WTC11 (cell line): Measurements from ENCODE around the gene RFC2. TPM values are rescaled to one million over a fixed set of nuclear protein-coding genes. Genes with fewer than 3 reads are reported as not detected.

Source experiments
- ATAC-seq: fragments of 200-7000 bp; cut with Tn5 transposase; 2 replicates; pipeline ENCODE4 v1.10.0; 2021; ENCODE audit warnings: mild to moderate bottlenecking, moderate library complexity
- CTCF ChIA-PET: fragments of 300-600 bp; sonication (Branson Sonifier 250); formaldehyde crosslinking; loops from one replicate; lab custom pipeline; 2021; ENCODE audit warnings: antibody characterized with exemption; lab: Charles Lee
- POLR2A ChIA-PET: fragments of 350-600 bp; sonication (Branson Sonifier 250); formaldehyde crosslinking; loops from one replicate; lab custom pipeline; 2021; ENCODE audit warnings: antibody characterized with exemption; lab: Charles Lee
- DNase-seq: peaks from one replicate; pipeline ENCODE4 v3.0.0; 2021; ENCODE audit warnings: low spot score
- H3K27ac Mint-ChIP-seq: 2 replicates; pipeline ENCODE4 v1.8.0; 2021; ENCODE audit warnings: mixed read lengths
- H3K27me3 Mint-ChIP-seq: 2 replicates; pipeline ENCODE4 v1.8.0; 2021; ENCODE audit warnings: low read depth, mild to moderate bottlenecking, moderate library complexity, mixed read lengths
- H3K36me3 Mint-ChIP-seq: 2 replicates; pipeline ENCODE4 v1.8.0; 2021; ENCODE audit warnings: mixed read lengths
- H3K4me1 Mint-ChIP-seq: 2 replicates; pipeline ENCODE4 v1.8.0; 2022; ENCODE audit warnings: mixed read lengths
- H3K4me3 Mint-ChIP-seq: 2 replicates; pipeline ENCODE4 v1.8.0; 2021; ENCODE audit warnings: mild to moderate bottlenecking, moderate library complexity, mixed read lengths
- H3K9me3 Mint-ChIP-seq: 2 replicates; pipeline ENCODE4 v1.8.0; 2021; ENCODE audit warnings: mixed read lengths
- ATF1 ChIP-seq: sonication (generic); formaldehyde crosslinking; IDR thresholded peaks from 2 replicates; pipeline ENCODE4 v1.8.1; 2023; ENCODE audit warnings: mild to moderate bottlenecking, moderate library complexity, missing genetic modification reagents
- CREB1 ChIP-seq: sonication (generic); formaldehyde crosslinking; IDR thresholded peaks from 2 replicates; pipeline ENCODE4 v1.8.0; 2023; ENCODE audit warnings: mild to moderate bottlenecking, missing genetic modification reagents
- FOXJ3 ChIP-seq: sonication (generic); formaldehyde crosslinking; IDR thresholded peaks from 2 replicates; pipeline ENCODE4 v1.9.0; 2021; ENCODE audit warnings: missing genetic modification reagents, mild to moderate bottlenecking, borderline replicate concordance
- HMGA2 ChIP-seq: fragments of 250-450 bp; sonication (Bioruptor Pico); IDR thresholded peaks from 2 replicates; pipeline ENCODE4 v1.4.0; 2021; ENCODE audit warnings: mild to moderate bottlenecking, moderate library complexity
- IRF2 ChIP-seq: sonication (generic); formaldehyde crosslinking; IDR thresholded peaks from 2 replicates; pipeline ENCODE4 v1.8.0; 2022; ENCODE audit warnings: low read depth, missing genetic modification reagents, borderline replicate concordance
- NFATC4 ChIP-seq: fragments of 250-450 bp; sonication (Bioruptor Pico); IDR thresholded peaks from 2 replicates; pipeline ENCODE4 v1.9.0; 2021; ENCODE audit warnings: mild to moderate bottlenecking
- OVOL2 ChIP-seq: fragments of 250-450 bp; sonication (Bioruptor Pico); IDR thresholded peaks from 2 replicates; pipeline ENCODE4 v1.9.0; 2021; ENCODE audit warnings: mild to moderate bottlenecking, borderline replicate concordance
- SMAD3 ChIP-seq: sonication (generic); formaldehyde crosslinking; IDR thresholded peaks from 2 replicates; pipeline ENCODE4 v1.8.0; 2022; ENCODE audit warnings: missing genetic modification reagents, mild to moderate bottlenecking, borderline replicate concordance
- SMAD4 ChIP-seq: sonication (generic); formaldehyde crosslinking; IDR thresholded peaks from 2 replicates; pipeline ENCODE4 v1.8.0; 2022; ENCODE audit warnings: mild to moderate bottlenecking, missing genetic modification reagents
- SP1 ChIP-seq: sonication (generic); formaldehyde crosslinking; conservative IDR thresholded peaks from 2 replicates; pipeline ENCODE4 v1.8.1; 2022; ENCODE audit warnings: missing genetic modification reagents
- ZNF671 ChIP-seq: fragments of 250-450 bp; sonication (Bioruptor Pico); IDR thresholded peaks from 2 replicates; pipeline ENCODE4 v1.8.0; 2021; ENCODE audit warnings: mild to moderate bottlenecking
- total RNA-seq: library from RNA; stranded (reverse); gene quantifications from 3 replicates; pipeline ENCODE4 v1.2.3, GENCODE V29; 2021
- TF ChIP-seq, protein P1 (sequence below): sonication (generic); formaldehyde crosslinking; IDR thresholded peaks from 2 replicates; pipeline ENCODE4 v1.8.1; 2022; ENCODE audit warnings: mild to moderate bottlenecking, moderate library complexity, missing genetic modification reagents
- TF ChIP-seq, protein P2 (sequence below): sonication (generic); formaldehyde crosslinking; IDR thresholded peaks from 2 replicates; pipeline ENCODE4 v1.8.0; 2022; ENCODE audit warnings: missing genetic modification reagents
- TF ChIP-seq, protein P3 (sequence below): sonication (generic); formaldehyde crosslinking; IDR thresholded peaks from 2 replicates; pipeline ENCODE4 v1.8.0; 2023; ENCODE audit warnings: missing genetic modification reagents
- TF ChIP-seq, protein P4 (sequence below): sonication (generic); formaldehyde crosslinking; IDR thresholded peaks from 2 replicates; pipeline ENCODE4 v1.8.1; 2022; ENCODE audit warnings: low read depth, mild to moderate bottlenecking, moderate library complexity, missing genetic modification reagents, borderline replicate concordance
- TF ChIP-seq, protein P5 (sequence below): sonication (generic); formaldehyde crosslinking; IDR thresholded peaks from 2 replicates; pipeline ENCODE4 v1.8.1; 2023; ENCODE audit warnings: mild to moderate bottlenecking, missing genetic modification reagents, moderate library complexity
- TF ChIP-seq, protein P6 (sequence below): sonication (generic); formaldehyde crosslinking; conservative IDR thresholded peaks from 2 replicates; pipeline ENCODE4 v1.8.1; 2023; ENCODE audit warnings: mild to moderate bottlenecking, low read depth, missing genetic modification reagents, moderate library complexity
- TF ChIP-seq, protein P7 (sequence below): sonication (generic); formaldehyde crosslinking; IDR thresholded peaks from 2 replicates; pipeline ENCODE4 v1.8.1; 2023; ENCODE audit warnings: mild to moderate bottlenecking, moderate library complexity, missing genetic modification reagents
- TF ChIP-seq, protein P8 (sequence below): sonication (generic); formaldehyde crosslinking; conservative IDR thresholded peaks from 2 replicates; pipeline ENCODE4 v1.8.1; 2022; ENCODE audit warnings: mild to moderate bottlenecking, missing genetic modification reagents

Gene RFC2
- total RNA-seq, 1 experiment from 2014 or later = 80.7 TPM

DNA sequence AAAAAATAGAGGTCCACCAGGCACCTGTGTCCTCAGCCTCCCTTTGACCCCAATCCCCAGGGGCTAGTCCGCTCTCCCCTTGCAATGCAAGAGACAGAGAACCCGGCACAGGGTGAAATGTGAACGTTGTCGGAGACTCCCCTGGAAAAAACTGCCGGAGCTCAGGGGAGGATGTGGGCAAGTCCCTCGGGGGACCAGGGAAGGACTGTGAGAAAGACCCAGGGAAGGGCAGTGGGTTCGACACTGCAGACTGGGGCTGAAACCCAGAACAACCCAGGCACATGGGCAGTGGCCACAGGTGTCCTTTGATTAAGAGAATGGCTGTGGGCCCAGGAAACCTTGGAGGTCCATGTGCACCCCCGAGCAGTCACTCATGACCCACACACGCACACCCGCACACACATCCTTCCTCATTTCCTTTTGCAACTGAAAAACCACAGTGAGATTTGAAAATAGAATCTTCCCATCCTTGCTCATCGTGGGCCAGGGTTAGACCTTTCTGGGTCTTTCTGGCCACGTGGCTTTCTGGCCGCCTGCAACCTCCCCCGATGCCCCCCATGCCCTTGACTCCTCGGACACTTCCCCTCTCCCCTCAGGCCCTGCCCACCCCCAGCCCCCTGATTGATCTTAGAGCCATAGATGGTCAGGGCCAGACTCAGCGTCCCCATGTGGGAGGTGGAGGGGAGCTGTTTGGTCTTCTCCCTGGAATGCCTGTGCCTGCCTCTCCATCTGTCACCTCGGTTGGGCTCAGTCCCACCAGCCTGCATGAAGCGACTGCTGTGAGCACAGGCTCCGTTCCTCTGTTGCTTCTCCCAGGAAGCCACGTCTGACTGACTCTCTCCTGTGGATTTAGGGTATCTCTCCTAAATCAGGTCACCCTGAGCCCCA, 36.5 kb downstream of the RFC2 start (continued):
- TF ChIP-seq, protein P1, sequence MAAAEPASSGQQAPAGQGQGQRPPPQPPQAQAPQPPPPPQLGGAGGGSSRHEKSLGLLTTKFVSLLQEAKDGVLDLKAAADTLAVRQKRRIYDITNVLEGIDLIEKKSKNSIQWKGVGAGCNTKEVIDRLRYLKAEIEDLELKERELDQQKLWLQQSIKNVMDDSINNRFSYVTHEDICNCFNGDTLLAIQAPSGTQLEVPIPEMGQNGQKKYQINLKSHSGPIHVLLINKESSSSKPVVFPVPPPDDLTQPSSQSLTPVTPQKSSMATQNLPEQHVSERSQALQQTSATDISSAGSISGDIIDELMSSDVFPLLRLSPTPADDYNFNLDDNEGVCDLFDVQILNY (CRISPR knock-in tag) = no peak

DNA sequence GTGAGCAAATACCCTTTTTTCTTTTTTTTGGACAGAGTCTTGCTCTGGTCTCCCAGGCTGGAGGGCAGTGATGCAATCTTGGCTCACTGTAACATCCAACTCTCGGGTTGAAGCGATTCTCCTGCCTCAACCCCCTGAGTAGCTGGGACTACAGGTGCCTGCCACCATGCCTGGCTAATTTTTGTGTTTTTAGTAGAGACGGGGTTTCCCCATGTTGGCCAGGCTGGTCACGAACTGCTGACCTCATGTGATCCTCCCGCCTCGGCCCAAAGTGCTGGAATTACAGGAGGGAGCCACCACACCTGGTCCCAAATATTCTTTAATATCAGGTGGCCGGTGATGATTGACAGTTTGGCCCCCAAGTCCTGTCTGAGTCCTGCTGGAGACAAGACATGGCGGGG, 37.8 kb downstream of the RFC2 start:
- H3K27ac Mint-ChIP-seq = no peak overlapping the region
- no peaks in the 10 kb centered on the region for H3K27me3 Mint-ChIP-seq
- no peaks in the 10 kb centered on the region for H3K4me1 Mint-ChIP-seq
- ChIA-PET CTCF (interaction anchor here (2.5 to 5.0 kb wide), 2 partner anchors 10 to 185 kb away, joined by 12 to 54 read pairs; no protein-coding TSS in a partner anchor), POLR2A (no interaction called here)
- TF ChIP-seq ZNF671 (CRISPR knock-in tag) (no peak), NFATC4 (CRISPR knock-in tag) (no peak), FOXJ3 (no peak), HMGA2 (CRISPR knock-in tag) (no peak), OVOL2 (CRISPR knock-in tag) (no peak), SP1 (no peak), IRF2 (CRISPR knock-in tag) (no peak)
- TF ChIP-seq, protein P1 (CRISPR knock-in tag) = no peak
- TF ChIP-seq, protein P2, sequence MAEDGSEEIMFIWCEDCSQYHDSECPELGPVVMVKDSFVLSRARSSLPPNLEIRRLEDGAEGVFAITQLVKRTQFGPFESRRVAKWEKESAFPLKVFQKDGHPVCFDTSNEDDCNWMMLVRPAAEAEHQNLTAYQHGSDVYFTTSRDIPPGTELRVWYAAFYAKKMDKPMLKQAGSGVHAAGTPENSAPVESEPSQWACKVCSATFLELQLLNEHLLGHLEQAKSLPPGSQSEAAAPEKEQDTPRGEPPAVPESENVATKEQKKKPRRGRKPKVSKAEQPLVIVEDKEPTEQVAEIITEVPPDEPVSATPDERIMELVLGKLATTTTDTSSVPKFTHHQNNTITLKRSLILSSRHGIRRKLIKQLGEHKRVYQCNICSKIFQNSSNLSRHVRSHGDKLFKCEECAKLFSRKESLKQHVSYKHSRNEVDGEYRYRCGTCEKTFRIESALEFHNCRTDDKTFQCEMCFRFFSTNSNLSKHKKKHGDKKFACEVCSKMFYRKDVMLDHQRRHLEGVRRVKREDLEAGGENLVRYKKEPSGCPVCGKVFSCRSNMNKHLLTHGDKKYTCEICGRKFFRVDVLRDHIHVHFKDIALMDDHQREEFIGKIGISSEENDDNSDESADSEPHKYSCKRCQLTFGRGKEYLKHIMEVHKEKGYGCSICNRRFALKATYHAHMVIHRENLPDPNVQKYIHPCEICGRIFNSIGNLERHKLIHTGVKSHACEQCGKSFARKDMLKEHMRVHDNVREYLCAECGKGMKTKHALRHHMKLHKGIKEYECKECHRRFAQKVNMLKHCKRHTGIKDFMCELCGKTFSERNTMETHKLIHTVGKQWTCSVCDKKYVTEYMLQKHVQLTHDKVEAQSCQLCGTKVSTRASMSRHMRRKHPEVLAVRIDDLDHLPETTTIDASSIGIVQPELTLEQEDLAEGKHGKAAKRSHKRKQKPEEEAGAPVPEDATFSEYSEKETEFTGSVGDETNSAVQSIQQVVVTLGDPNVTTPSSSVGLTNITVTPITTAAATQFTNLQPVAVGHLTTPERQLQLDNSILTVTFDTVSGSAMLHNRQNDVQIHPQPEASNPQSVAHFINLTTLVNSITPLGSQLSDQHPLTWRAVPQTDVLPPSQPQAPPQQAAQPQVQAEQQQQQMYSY (CRISPR knock-in tag) = no peak
- TF ChIP-seq, protein P3, sequence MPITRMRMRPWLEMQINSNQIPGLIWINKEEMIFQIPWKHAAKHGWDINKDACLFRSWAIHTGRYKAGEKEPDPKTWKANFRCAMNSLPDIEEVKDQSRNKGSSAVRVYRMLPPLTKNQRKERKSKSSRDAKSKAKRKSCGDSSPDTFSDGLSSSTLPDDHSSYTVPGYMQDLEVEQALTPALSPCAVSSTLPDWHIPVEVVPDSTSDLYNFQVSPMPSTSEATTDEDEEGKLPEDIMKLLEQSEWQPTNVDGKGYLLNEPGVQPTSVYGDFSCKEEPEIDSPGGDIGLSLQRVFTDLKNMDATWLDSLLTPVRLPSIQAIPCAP (CRISPR knock-in tag) = no peak
- no peaks in the 10 kb centered on the region for H3K9me3 Mint-ChIP-seq
- no peaks in the 10 kb centered on the region for H3K36me3 Mint-ChIP-seq
- ATAC-seq = no peak
- no peak overlapping the region for H3K4me3 Mint-ChIP-seq
- DNase-seq = no peak

DNA sequence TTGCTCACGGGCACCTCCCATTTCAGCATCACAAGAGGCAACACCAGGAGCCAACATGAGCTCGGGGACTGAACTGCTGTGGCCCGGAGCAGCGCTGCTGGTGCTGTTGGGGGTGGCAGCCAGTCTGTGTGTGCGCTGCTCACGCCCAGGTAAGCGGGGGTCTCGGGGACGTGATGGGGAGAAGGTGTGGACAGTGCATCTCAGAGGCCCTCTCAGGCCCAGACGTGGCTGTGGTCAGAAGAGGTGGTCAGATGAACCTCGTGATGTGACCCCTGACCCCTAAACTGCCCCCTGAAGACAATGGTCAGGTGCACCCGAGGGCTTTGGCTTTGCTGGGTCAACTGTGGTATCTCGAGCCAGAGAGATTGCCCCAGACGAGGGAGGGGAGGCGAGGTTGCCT, 38.3 kb downstream of the RFC2 start:
- no peak for ATAC-seq
- no peaks in the 10 kb centered on the region for H3K27me3 Mint-ChIP-seq
- ChIA-PET POLR2A (no interaction called here), CTCF (interaction anchor here (2.2 to 5.0 kb wide), 2 partner anchors 10 to 185 kb away, joined by 10 to 54 read pairs; no protein-coding TSS in a partner anchor)
- H3K27ac Mint-ChIP-seq = no peak overlapping the region
- no peak for DNase-seq
- H3K36me3 Mint-ChIP-seq = no peaks in the 10 kb centered on the region
- no peaks in the 10 kb centered on the region for H3K4me1 Mint-ChIP-seq
- H3K9me3 Mint-ChIP-seq = no peaks in the 10 kb centered on the region
- no peak overlapping the region for H3K4me3 Mint-ChIP-seq
- TF ChIP-seq, protein P4, sequence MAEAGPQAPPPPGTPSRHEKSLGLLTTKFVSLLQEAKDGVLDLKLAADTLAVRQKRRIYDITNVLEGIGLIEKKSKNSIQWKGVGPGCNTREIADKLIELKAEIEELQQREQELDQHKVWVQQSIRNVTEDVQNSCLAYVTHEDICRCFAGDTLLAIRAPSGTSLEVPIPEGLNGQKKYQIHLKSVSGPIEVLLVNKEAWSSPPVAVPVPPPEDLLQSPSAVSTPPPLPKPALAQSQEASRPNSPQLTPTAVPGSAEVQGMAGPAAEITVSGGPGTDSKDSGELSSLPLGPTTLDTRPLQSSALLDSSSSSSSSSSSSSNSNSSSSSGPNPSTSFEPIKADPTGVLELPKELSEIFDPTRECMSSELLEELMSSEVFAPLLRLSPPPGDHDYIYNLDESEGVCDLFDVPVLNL (CRISPR knock-in tag) = no peak
- TF ChIP-seq SMAD4 (CRISPR knock-in tag) = no peak
- TF ChIP-seq, protein P5, sequence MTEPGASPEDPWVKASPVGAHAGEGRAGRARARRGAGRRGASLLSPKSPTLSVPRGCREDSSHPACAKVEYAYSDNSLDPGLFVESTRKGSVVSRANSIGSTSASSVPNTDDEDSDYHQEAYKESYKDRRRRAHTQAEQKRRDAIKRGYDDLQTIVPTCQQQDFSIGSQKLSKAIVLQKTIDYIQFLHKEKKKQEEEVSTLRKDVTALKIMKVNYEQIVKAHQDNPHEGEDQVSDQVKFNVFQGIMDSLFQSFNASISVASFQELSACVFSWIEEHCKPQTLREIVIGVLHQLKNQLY = no peak
- TF ChIP-seq, protein P6, sequence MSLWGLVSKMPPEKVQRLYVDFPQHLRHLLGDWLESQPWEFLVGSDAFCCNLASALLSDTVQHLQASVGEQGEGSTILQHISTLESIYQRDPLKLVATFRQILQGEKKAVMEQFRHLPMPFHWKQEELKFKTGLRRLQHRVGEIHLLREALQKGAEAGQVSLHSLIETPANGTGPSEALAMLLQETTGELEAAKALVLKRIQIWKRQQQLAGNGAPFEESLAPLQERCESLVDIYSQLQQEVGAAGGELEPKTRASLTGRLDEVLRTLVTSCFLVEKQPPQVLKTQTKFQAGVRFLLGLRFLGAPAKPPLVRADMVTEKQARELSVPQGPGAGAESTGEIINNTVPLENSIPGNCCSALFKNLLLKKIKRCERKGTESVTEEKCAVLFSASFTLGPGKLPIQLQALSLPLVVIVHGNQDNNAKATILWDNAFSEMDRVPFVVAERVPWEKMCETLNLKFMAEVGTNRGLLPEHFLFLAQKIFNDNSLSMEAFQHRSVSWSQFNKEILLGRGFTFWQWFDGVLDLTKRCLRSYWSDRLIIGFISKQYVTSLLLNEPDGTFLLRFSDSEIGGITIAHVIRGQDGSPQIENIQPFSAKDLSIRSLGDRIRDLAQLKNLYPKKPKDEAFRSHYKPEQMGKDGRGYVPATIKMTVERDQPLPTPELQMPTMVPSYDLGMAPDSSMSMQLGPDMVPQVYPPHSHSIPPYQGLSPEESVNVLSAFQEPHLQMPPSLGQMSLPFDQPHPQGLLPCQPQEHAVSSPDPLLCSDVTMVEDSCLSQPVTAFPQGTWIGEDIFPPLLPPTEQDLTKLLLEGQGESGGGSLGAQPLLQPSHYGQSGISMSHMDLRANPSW (CRISPR knock-in tag) = no peak
- TF ChIP-seq, protein P7, sequence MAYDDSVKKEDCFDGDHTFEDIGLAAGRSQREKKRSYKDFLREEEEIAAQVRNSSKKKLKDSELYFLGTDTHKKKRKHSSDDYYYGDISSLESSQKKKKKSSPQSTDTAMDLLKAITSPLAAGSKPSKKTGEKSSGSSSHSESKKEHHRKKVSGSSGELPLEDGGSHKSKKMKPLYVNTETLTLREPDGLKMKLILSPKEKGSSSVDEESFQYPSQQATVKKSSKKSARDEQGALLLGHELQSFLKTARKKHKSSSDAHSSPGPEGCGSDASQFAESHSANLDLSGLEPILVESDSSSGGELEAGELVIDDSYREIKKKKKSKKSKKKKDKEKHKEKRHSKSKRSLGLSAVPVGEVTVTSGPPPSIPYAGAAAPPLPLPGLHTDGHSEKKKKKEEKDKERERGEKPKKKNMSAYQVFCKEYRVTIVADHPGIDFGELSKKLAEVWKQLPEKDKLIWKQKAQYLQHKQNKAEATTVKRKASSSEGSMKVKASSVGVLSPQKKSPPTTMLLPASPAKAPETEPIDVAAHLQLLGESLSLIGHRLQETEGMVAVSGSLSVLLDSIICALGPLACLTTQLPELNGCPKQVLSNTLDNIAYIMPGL (CRISPR knock-in tag) = no peak
- TF ChIP-seq SMAD3 (CRISPR knock-in tag) = no peak
- TF ChIP-seq ATF1 (CRISPR knock-in tag) = no peak
- no peak for TF ChIP-seq CREB1 (CRISPR knock-in tag)
- TF ChIP-seq, protein P8, sequence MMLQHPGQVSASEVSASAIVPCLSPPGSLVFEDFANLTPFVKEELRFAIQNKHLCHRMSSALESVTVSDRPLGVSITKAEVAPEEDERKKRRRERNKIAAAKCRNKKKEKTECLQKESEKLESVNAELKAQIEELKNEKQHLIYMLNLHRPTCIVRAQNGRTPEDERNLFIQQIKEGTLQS (CRISPR knock-in tag) = no peak
